Subcutaneous abdominal adipose tissue (tissue), 5 donors: ENCODE results near the gene OSBPL9.
"Not testable (repeated sequence)": the region's sequence is repeated elsewhere in the genome, so short reads cannot be mapped to it uniquely, and the experiment has no call there.

Source experiments
- H3K27ac ChIP-seq: one replicate; pipeline ENCODE4 v1.7.0; 2013; ENCODE audit warnings: low read depth, mild to moderate bottlenecking, inconsistent platforms, low read length, moderate library complexity
- H3K27me3 ChIP-seq, 5 donors: one replicate each; pipeline ENCODE4 v1.7.0; 2013; ENCODE audit warnings: low read length in 5 of 5, inconsistent platforms in 1 of 5; ENCODE audit not compliant: control insufficient read depth in 5 of 5, insufficient read depth in 4 of 5
- H3K36me3 ChIP-seq, 5 donors: one replicate each; pipeline ENCODE4 v1.7.0; 2013; ENCODE audit warnings: low read length in 5 of 5; ENCODE audit not compliant: control insufficient read depth in 5 of 5, insufficient read depth in 5 of 5
- H3K4me1 ChIP-seq, 5 donors: one replicate each; pipeline ENCODE4 v1.7.0; 2013; ENCODE audit warnings: low read length in 5 of 5, mild to moderate bottlenecking in 3 of 5, moderate library complexity in 1 of 5; ENCODE audit not compliant: control insufficient read depth in 5 of 5, insufficient read depth in 5 of 5
- H3K4me3 ChIP-seq, 5 donors: one replicate each; pipeline ENCODE4 v1.7.0; 2013; ENCODE audit warnings: low read length in 5 of 5, low read depth in 1 of 5
- H3K9ac ChIP-seq, 5 donors: one replicate each; pipeline ENCODE4 v1.7.0; 2013; ENCODE audit warnings: low read length in 5 of 5, mild to moderate bottlenecking in 4 of 5, moderate library complexity in 3 of 5
- H3K9me3 ChIP-seq, 5 donors: one replicate each; pipeline ENCODE4 v1.7.0; 2013; ENCODE audit warnings: low read length in 5 of 5; ENCODE audit not compliant: control insufficient read depth in 5 of 5
- donor health status: healthy.
- donor health status: healthy.
- donor health status: healthy.
- donor health status: healthy.
- donor health status: healthy.

The OSBPL9 gene

GRCh38 chr1:51644020-51644419 lies 27.1 kb downstream of the OSBPL9 start:
- no peaks in the 10 kb centered on the region for H3K36me3 ChIP-seq
- H3K27me3 ChIP-seq, result no peaks in the 10 kb centered on the region
- H3K9ac ChIP-seq, result no peak overlapping the region
- H3K4me3 ChIP-seq, result no peak overlapping the region
- H3K4me1 ChIP-seq, result peaks cover 3 to 55% (median 47%) of the 10 kb centered on the region in 5 donors
- H3K27ac ChIP-seq, result peak overlapping the region; percentile 86
- H3K9me3 ChIP-seq, result no peaks in the 10 kb centered on the region

GRCh38 chr1:51644533-51645197 lies 27.8 kb downstream of the OSBPL9 start:
- Histone ChIP-seq H3K9me3 (no peaks in the 10 kb centered on the region), H3K36me3 (no peaks in the 10 kb centered on the region), H3K9ac (no peak overlapping the region), H3K27me3 (no peaks in the 10 kb centered on the region), H3K27ac (no peak overlapping the region), H3K4me3 (no peak overlapping the region), H3K4me1 (peaks cover 3 to 62% (median 53%) of the 10 kb centered on the region in 5 donors)

GRCh38 chr1:51646592-51646991 lies 29.7 kb downstream of the OSBPL9 start:
- H3K4me1 ChIP-seq, result peaks cover 3 to 52% (median 47%) of the 10 kb centered on the region in 5 donors
- H3K27ac ChIP-seq, H3K27me3 ChIP-seq, H3K9ac ChIP-seq, H3K4me3 ChIP-seq, H3K36me3 ChIP-seq, H3K9me3 ChIP-seq: not testable (repeated sequence)

DNA sequence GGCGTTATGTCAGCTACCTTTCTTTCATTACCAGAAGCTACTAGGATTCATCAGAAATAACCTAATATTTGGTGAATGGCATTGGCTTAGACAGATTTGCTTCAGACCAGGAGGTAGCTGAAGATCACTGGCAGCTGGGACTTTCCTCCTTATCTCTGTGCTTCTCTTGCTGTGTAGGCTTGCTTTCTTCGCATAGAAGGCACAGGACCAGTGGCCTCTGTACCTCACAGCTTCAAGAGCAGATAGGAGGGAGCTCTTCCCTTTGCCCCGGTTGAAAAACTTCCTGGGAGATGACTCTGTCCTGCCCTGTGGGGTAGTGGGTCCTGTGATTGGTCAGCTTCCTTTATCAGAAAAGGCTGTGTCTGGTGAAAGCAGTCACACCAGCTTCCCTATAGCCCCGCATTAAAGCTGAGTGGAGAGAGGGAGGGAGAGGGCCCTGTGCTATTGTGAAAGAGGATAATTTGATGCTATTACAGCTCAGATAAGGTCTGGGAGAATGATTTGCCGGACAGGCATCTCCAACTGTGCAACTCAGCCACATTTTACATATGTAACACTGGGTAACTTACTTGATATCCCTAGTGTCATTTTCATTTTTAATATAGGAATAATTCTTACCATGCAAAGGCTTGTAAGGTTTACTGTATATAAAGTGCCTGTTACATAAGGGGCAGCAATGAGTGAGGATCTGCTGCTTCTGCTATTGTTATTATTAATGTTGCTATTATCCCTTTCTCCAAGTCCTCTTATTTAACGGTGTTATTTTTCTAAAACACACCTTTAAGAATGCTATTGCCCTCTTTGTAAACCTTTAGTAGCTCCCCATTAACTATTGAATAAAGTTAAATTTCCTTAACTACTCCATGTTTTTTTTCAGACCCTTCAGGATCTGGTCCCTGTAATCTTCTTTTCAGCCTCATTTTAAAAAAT lies 31.6 kb downstream of the OSBPL9 start:
- peaks cover 0 to 3% (median 0%) of the 10 kb centered on the region in 5 donors for H3K36me3 ChIP-seq
- H3K4me1 ChIP-seq, result peaks cover 3 to 37% (median 32%) of the 10 kb centered on the region in 5 donors
- peak overlapping the region; percentile 31 for H3K27ac ChIP-seq
- H3K27me3 ChIP-seq, result no peaks in the 10 kb centered on the region
- no peak overlapping the region for H3K4me3 ChIP-seq
- H3K9me3 ChIP-seq, result no peaks in the 10 kb centered on the region
- peak overlapping the region in 3 of 5 donors; percentile 12 to 29 (median 26) for H3K9ac ChIP-seq

GRCh38 chr1:51649593-51650091 lies 32.8 kb downstream of the OSBPL9 start:
- Histone ChIP-seq H3K4me3 (no peak overlapping the region), H3K36me3 (peaks cover 0 to 6% (median 3%) of the 10 kb centered on the region in 5 donors), H3K9ac (no peak overlapping the region), H3K27me3 (no peaks in the 10 kb centered on the region), H3K4me1 (peaks cover 3 to 31% (median 25%) of the 10 kb centered on the region in 5 donors), H3K27ac (peak overlapping the region; percentile 31), H3K9me3 (no peaks in the 10 kb centered on the region)

DNA sequence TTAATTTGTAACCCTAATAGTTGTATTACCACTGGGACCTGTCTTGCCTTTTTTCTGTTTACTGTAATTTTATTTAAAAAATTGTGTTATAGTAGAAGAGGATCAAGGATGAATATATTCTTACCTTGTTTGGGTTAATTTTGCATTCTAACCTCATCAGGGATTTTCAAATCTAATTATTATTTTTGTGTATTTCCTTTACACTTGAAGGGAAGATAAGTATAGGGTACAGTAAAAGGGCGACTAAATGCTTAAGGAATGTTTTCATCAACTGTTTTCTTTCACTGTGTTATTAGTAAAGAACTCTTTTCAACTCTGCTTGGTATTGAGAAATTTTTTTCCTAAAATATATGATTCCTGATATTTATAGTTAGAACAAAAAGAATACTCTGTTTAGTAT lies 33.3 kb downstream of the OSBPL9 start:
- H3K36me3 ChIP-seq, result peaks cover 0 to 6% (median 3%) of the 10 kb centered on the region in 5 donors
- peaks cover 3 to 31% (median 25%) of the 10 kb centered on the region in 5 donors for H3K4me1 ChIP-seq
- no peaks in the 10 kb centered on the region for H3K27me3 ChIP-seq
- peak overlapping the region; percentile 31 for H3K27ac ChIP-seq
- H3K4me3 ChIP-seq, result no peak overlapping the region
- H3K9me3 ChIP-seq, result no peaks in the 10 kb centered on the region
- no peak overlapping the region for H3K9ac ChIP-seq

DNA sequence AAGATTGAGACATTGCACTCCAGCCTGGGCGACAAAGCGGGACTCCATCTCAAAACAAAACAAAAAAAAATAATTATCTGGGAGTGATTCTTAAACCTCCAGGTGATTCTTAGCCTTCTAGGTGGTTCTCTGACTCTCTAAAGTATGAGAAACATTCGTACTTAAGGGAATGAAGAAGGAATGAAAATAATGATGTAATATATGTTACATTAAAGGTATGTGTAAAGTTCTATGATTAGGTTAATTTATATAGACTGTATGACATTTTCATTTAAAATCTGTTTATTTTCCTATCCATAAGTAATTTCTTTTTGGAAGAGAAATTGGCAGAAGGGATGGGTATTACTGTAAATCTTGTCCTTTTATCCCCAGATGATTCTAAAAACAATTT lies 34.7 kb downstream of the OSBPL9 start:
- Histone ChIP-seq H3K9me3 (no peaks in the 10 kb centered on the region), H3K27ac (no peak overlapping the region), H3K4me3 (no peak overlapping the region), H3K27me3 (no peaks in the 10 kb centered on the region), H3K9ac (no peak overlapping the region), H3K4me1 (peaks cover 3 to 31% (median 25%) of the 10 kb centered on the region in 5 donors), H3K36me3 (peaks cover 0 to 13% (median 6%) of the 10 kb centered on the region in 5 donors)

DNA sequence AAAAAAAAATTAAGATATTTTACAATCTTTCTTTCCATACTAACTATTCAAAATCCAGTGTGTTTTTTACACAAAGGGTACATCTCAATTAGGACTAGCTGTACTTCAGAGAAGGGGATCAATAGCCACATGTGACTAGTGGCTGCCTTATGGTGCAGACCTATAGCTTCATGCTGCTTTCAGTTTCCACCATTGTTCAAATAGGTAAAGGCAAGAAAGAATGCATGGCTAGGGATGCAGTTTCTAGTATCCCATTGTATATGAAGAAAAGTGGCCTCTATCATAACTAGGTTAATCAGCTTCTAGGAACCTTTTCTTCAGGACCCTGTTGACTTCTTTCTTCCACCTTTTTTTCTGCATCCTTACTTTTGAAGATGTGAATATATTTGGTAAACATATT lies 35.7 kb downstream of the OSBPL9 start:
- Histone ChIP-seq H3K9ac (no peak overlapping the region), H3K36me3 (peaks cover 0 to 13% (median 6%) of the 10 kb centered on the region in 5 donors), H3K4me1 (peaks cover 3 to 30% (median 25%) of the 10 kb centered on the region in 5 donors), H3K27me3 (no peaks in the 10 kb centered on the region), H3K4me3 (no peak overlapping the region), H3K27ac (no peak overlapping the region), H3K9me3 (no peaks in the 10 kb centered on the region)

- no peak overlapping the region for H3K27ac ChIP-seq
- peaks cover 3 to 25% (median 19%) of the 10 kb centered on the region in 5 donors for H3K4me1 ChIP-seq
- H3K9me3 ChIP-seq, result no peaks in the 10 kb centered on the region
- H3K9ac ChIP-seq, result no peak overlapping the region
- peaks cover 0 to 13% (median 6%) of the 10 kb centered on the region in 5 donors for H3K36me3 ChIP-seq
- no peak overlapping the region for H3K4me3 ChIP-seq
- no peaks in the 10 kb centered on the region for H3K27me3 ChIP-seq
Observed at GRCh38 chr1:51653127-51653526, 36.2 kb downstream of the OSBPL9 start.

- H3K4me3 ChIP-seq, result no peak overlapping the region
- H3K9me3 ChIP-seq, result no peaks in the 10 kb centered on the region
- H3K36me3 ChIP-seq, result peaks cover 0 to 13% (median 6%) of the 10 kb centered on the region in 5 donors
- no peak overlapping the region for H3K9ac ChIP-seq
- H3K4me1 ChIP-seq, result peaks cover 0 to 16% (median 11%) of the 10 kb centered on the region in 5 donors
- H3K27me3 ChIP-seq, result no peaks in the 10 kb centered on the region
- no peak overlapping the region for H3K27ac ChIP-seq
Observed at GRCh38 chr1:51654000-51654399, 37.1 kb downstream of the OSBPL9 start.
